K562 (cell line): ENCODE data around the gene STK11. TPM values are rescaled to one million over a fixed set of nuclear protein-coding genes. Genes with fewer than 3 reads are reported as not detected.
A peak's percentile ranks its signal among the peaks of the same experiment; 100 is the strongest.

ENCODE experiments used
- CREM ChIP-seq: IDR thresholded peaks from 2 replicates; pipeline ENCODE4 v1.6.1; 2014; ENCODE audit warnings: antibody characterized with exemption, low read depth
- CTCF ChIP-seq, 3 experiments: IDR thresholded peaks in 2 of 3; conservative IDR thresholded peaks in 1 of 3; 2 replicates each; pipeline ENCODE4 v1.5.1; 2011 to 2012; ENCODE audit warnings: low read length in 3 of 3, mild to moderate bottlenecking in 3 of 3, control low read depth in 2 of 3, improper control_type of control experiment in 1 of 3, inconsistent platforms in 1 of 3, low read depth in 1 of 3, mixed read lengths in 1 of 3, moderate library complexity in 1 of 3; ENCODE audit not compliant: insufficient read depth in 2 of 3
- CXXC5 ChIP-seq: fragments of 250-450 bp; sonication (Bioruptor Pico); IDR thresholded peaks from 2 replicates; pipeline ENCODE4 v1.8.0; 2022; ENCODE audit warnings: inconsistent platforms, mild to moderate bottlenecking, moderate library complexity
- E2F6 ChIP-seq, 2 experiments: IDR thresholded peaks; 2 replicates each; pipeline ENCODE4 v1.6.1; 2011; ENCODE audit warnings: borderline replicate concordance in 1 of 2, control low read depth in 1 of 2, low read depth in 1 of 2, low read length in 1 of 2, mild to moderate bottlenecking in 1 of 2, mixed read lengths in 1 of 2, moderate library complexity in 1 of 2; ENCODE audit not compliant: insufficient read depth in 1 of 2, insufficient read length in 1 of 2, poor library complexity in 1 of 2, severe bottlenecking in 1 of 2; ENCODE audit errors: extremely low read depth in 1 of 2
- GATAD2A ChIP-seq: fragments of 450-650 bp; IDR thresholded peaks from 2 replicates; pipeline ENCODE4 v1.6.1; 2017
- GMEB1 ChIP-seq: fragments of 250-450 bp; sonication (Bioruptor Pico); IDR thresholded peaks from 2 replicates; pipeline ENCODE4 v1.4.0; 2020; ENCODE audit warnings: mild to moderate bottlenecking
- L3MBTL2 ChIP-seq: fragments of 450-650 bp; IDR thresholded peaks from 2 replicates; pipeline ENCODE4 v1.6.1; 2016; ENCODE audit warnings: mild to moderate bottlenecking, moderate library complexity
- MAZ ChIP-seq, 2 experiments: fragments of 450-650 bp in 1 of 2; sonication (generic) in 1 of 2; formaldehyde crosslinking; IDR thresholded peaks in 1 of 2; conservative IDR thresholded peaks in 1 of 2; 2 replicates each; pipeline versions ENCODE4 v1.4.0 to v1.5.0; 2020; ENCODE audit warnings: mild to moderate bottlenecking in 1 of 2, missing genetic modification reagents in 1 of 2
- RBFOX2 ChIP-seq: fragments of 200-400 bp; formaldehyde crosslinking; IDR thresholded peaks from 2 replicates; pipeline ENCODE4 v1.6.1; 2017; ENCODE audit warnings: low read depth, mild to moderate bottlenecking, low read length, moderate library complexity
- RFX7 ChIP-seq: fragments of 250-450 bp; sonication (Bioruptor Pico); IDR thresholded peaks from 2 replicates; pipeline ENCODE4 v1.5.1; 2021; ENCODE audit warnings: mild to moderate bottlenecking
- SAP30 ChIP-seq: fragments of 200-600 bp; sonication (generic); IDR thresholded peaks from 2 replicates; pipeline ENCODE4 v1.6.1; 2012; ENCODE audit warnings: borderline replicate concordance, low read depth, mild to moderate bottlenecking, moderate library complexity, low read length, control low read depth, inconsistent platforms; ENCODE audit not compliant: insufficient read depth, poor library complexity, severe bottlenecking
- SIN3A ChIP-seq, 2 experiments: fragments of 150-350 bp in 1 of 2; IDR thresholded peaks; 2 replicates each; pipeline ENCODE4 v1.6.1; 2011 to 2016; ENCODE audit warnings: borderline replicate concordance in 2 of 2, low read depth in 2 of 2, low read length in 2 of 2, mild to moderate bottlenecking in 2 of 2, moderate library complexity in 2 of 2; ENCODE audit not compliant: control insufficient read depth in 1 of 2
- SMAD4 ChIP-seq: fragments of 250-450 bp; sonication (Bioruptor Pico); conservative IDR thresholded peaks from 2 replicates; pipeline ENCODE4 v1.8.0; 2021; ENCODE audit warnings: inconsistent platforms, mild to moderate bottlenecking, moderate library complexity
- STAG1 ChIP-seq: sonication (generic); formaldehyde crosslinking; IDR thresholded peaks from 2 replicates; pipeline ENCODE4 v1.5.0; 2020; ENCODE audit warnings: missing genetic modification reagents, borderline replicate concordance
- TFAP4 ChIP-seq: sonication (generic); formaldehyde crosslinking; IDR thresholded peaks from 2 replicates; pipeline ENCODE4 v1.8.0; 2022; ENCODE audit warnings: missing genetic modification reagents, mild to moderate bottlenecking, moderate library complexity, borderline replicate concordance
- XRCC5 ChIP-seq: fragments of 200-400 bp; formaldehyde crosslinking; IDR thresholded peaks from 2 replicates; pipeline ENCODE4 v1.6.1; 2017; ENCODE audit warnings: low read depth, mild to moderate bottlenecking, low read length
- ZBTB2 ChIP-seq: fragments of 450-650 bp; IDR thresholded peaks from 2 replicates; pipeline ENCODE4 v1.6.1; 2016; ENCODE audit warnings: antibody characterized with exemption
- ZNF561 ChIP-seq: fragments of 450-650 bp; formaldehyde crosslinking; conservative IDR thresholded peaks from 2 replicates; pipeline ENCODE4 v1.4.0; 2020; ENCODE audit warnings: mild to moderate bottlenecking, moderate library complexity
- ZNF583 ChIP-seq: fragments of 250-450 bp; sonication (Bioruptor Pico); IDR thresholded peaks from 2 replicates; pipeline ENCODE4 v1.4.0; 2020
- polyA plus RNA-seq, 8 experiments: library from polyadenylated mRNA; depleted of rRNA in 4 of 8; stranded (reverse) in 5 of 8; unstranded in 3 of 8; fragments of >200 nt; fragmentation: Nextera tagmentation in 2 of 8; fragmentation: Illumina TruSeq in 1 of 8; extraction: Ambion mirVana in 2 of 8; extraction: Trizol in 1 of 8; gene quantifications; 2 replicates each; pipeline versions ENCODE4 v1.2.1 to v1.2.3, GENCODE V29; 2011 to 2014; ENCODE audit warnings: inconsistent platforms in 1 of 8, missing spikeins in 1 of 8
- total RNA-seq, 7 experiments: library from RNA; depleted of rRNA in 6 of 7; stranded (reverse); fragments of >200 nt in 6 of 7; fragmentation: Illumina TruSeq in 2 of 7; extraction: Trizol in 2 of 7; gene quantifications; 2 replicates each; pipeline versions ENCODE4 v1.2.1 to v1.2.3, GENCODE V29; 2011 to 2021; ENCODE audit warnings: low replicate concordance in 1 of 7

Gene STK11
- total and polyA plus RNA-seq, 9 of the 15 experiments (the other 6 are each of a cell fraction or from before 2014, with no cell fraction given): 0.15 to 96.5 (median 31.7) TPM

- TF ChIP-seq RFX7 (CRISPR knock-in tag): no peak
- TF ChIP-seq GMEB1 (CRISPR knock-in tag): peak; percentile 63
- peak in 1 of 2 experiments; percentile 70; a peak in 2 of 4 replicates for TF ChIP-seq SIN3A (IDR thresholded peaks at IDR 0.05; ENCODE audit: borderline replicate concordance in 2 of 2, control insufficient read depth in 1 of 2, low read depth in 2 of 2, low read length in 2 of 2)
- peak; percentile 87 for TF ChIP-seq STAG1 (CRISPR knock-in tag)
- peak; percentile 1 to 83; a peak in 2 of 4 replicates for TF ChIP-seq MAZ (CRISPR knock-in tag; conservative IDR thresholded peaks at IDR 0.05 in 1 of 2, IDR thresholded peaks at IDR 0.05 in 1 of 2)
- peak; percentile 55; the same call in 1 of the 2 replicates for TF ChIP-seq GATAD2A
- TF ChIP-seq ZNF561 (CRISPR knock-in tag): no peak
- peak; percentile 57; the same call in 1 of the 2 replicates for TF ChIP-seq ZBTB2
- TF ChIP-seq CXXC5 (CRISPR knock-in tag): peak; percentile 85
- 0 out of 2 replicates have a peak, but pooled peaks have one; percentile 62 for TF ChIP-seq XRCC5
- peak; percentile 83 to 97 (median 85) for TF ChIP-seq CTCF (IDR thresholded peaks at IDR 0.05 in 2 of 3, conservative IDR thresholded peaks at IDR 0.05 in 1 of 3; ENCODE audit: insufficient read depth in 2 of 3, low read depth in 1 of 3, low read length in 3 of 3)
- TF ChIP-seq ZNF583: no peak
- TF ChIP-seq TFAP4: peak; percentile 16; the same call in 1 of the 2 replicates
- TF ChIP-seq RBFOX2: peak; percentile 44
- peak; percentile 61; the same call in 1 of the 2 replicates for TF ChIP-seq CREM
- TF ChIP-seq L3MBTL2: peak; percentile 26
- peak; percentile 90 for TF ChIP-seq SMAD4 (CRISPR knock-in tag)
- TF ChIP-seq E2F6 (IDR thresholded peaks at IDR 0.05; ENCODE audit: borderline replicate concordance in 1 of 2, extremely low read depth in 1 of 2, insufficient read depth in 1 of 2, insufficient read length in 1 of 2, low read depth in 1 of 2, low read length in 1 of 2, poor library complexity in 1 of 2, severe bottlenecking in 1 of 2): peak; percentile 11 to 61
- peak; percentile 68 for TF ChIP-seq SAP30
Observed at GRCh38 chr19:1266916-1267476, 61.4 kb downstream of the STK11 start (continued).
